Measurements from ENCODE around the gene ADAMTS1.

ADAMTS1 gene

DNA sequence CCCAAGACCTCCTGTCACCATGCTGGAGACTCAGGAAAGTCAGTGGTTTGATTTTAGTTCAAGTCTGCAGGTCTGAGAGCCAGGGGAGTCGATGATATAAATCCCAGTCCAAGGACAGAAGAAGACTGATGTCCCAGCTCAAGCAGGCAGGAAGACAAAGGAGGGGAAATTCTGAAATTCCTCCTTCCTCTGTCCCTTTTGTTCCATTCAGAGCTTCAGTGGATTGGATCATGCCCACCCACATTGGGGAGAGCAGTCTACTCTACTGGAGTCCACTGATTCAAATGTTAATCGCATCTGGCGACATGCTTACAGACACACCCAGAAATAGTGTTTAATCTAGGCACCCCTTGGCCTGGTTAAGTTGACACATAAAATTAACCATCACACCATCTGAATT lies 7.2 kb upstream of the ADAMTS1 start:
- DNase-seq (ENCODE audit: low read depth in 1 of 2, low spot score in 1 of 2), result no peak
- TF ChIP-seq JUND (IDR thresholded peaks at IDR 0.05; ENCODE audit: low read depth), result no peak
- in situ Hi-C loops (cut with HindIII; ENCODE audit: low pct_unique_long_range_greater_than_20kb, low sequenced_read_pairs), result no loop called here

DNA sequence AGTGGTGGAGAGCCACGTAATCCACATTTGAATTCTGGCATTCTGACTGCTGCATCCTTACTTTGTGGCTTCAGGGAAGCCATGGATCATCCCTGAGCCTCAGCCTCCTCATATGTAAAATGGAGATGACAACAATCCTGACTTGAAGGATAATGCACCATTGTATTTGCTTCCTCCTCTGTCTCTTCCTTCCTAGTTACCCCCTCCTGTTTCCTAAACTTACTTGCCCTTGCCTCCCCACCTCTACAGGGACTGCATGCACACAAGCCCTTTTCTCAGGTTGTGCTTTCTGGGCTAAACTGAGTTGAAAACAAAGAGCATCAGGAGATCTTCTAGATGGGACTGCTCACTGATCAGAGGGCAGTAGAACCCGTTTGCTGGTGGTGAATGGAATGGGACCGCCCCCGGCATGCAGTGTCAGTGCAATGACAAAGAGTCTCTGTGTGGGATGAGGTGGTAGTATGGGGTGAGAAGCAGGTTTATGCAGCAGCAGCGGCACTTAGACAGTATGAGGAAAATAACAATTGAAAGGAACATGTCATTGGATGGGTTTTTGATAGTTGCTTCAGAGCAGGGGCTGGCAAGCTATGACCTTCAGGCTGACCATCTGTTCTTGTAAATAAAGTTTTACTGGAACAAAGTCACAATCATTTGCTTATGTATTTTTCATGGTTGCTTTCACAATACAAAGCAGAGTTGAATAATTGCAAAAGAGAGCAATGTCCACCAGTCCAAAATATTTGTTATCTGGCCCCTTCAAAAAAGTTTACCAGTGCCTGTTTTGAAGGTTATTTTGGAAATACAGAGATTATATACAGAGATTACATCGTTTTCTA lies 6.1 kb upstream of the ADAMTS1 start:
- in situ Hi-C loops (cut with HindIII; ENCODE audit: low pct_unique_long_range_greater_than_20kb, low sequenced_read_pairs), result no loop called here
- no peak for TF ChIP-seq JUND (IDR thresholded peaks at IDR 0.05; ENCODE audit: low read depth)
- DNase-seq (ENCODE audit: low read depth in 1 of 2, low spot score in 1 of 2), result no peak

DNA sequence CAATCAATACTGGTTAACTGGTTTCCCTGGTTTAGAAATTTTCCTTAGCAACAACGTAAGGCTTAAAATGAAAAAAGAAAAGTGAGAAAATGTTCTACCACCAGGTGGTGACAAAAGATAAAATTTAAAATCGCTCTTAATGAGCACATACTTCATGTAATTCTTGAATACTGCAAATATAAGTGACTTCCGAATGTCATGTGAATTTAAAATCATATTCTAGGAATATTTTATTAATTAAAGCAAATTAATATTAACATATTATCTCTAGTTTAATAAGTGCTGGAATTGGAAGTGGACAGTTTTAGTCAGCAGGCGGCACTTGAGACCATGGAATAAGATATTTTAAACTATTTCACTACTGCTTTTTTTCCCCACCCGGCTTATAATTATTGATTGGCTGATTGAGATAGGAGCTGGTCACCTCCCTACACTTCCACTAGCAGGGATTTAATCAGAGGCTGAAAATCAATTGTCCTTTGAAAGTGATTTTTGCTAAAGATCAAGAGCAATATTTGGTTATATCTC lies 5.0 kb upstream of the ADAMTS1 start:
- TF ChIP-seq JUND (IDR thresholded peaks at IDR 0.05; ENCODE audit: low read depth), result no peak
- DNase-seq (ENCODE audit: low read depth in 1 of 2, low spot score in 1 of 2), result peak in 1 of 2 experiments; percentile 70
- in situ Hi-C loops (cut with HindIII; ENCODE audit: low pct_unique_long_range_greater_than_20kb, low sequenced_read_pairs), result no loop called here

DNA sequence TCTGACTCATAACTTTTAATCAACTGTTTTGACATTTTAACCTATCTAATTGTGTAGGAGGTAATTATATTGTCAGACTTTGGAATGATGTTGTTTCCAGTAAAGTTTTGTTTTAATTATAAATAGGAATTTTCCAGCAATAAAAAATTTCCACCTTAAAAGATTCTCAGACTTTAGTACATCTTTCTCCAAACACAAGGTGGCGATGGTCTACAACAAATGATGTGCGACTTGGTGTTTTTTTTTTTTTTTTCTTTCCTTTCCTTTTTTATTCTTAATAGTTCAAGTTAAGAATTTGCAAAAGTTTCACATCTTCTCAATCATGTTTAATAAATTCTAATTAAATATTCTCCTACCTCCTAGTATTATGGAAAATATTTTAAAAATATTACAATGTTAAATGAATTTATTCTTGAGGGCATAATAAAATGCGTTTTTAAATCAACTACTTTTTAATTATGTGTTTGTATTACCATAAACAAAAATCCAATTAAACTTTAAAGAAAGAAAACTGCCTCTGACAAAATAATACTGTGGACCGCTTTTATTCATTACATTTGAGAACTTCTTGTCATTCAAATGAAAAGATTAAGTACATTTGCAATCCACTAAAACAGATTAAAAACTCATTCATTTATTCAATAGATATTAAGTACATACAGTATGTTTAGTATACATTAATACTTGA lies 4.4 kb upstream of the ADAMTS1 start:
- DNase-seq (ENCODE audit: low read depth in 1 of 2, low spot score in 1 of 2), result peak in 1 of 2 experiments; percentile 71
- no peak for TF ChIP-seq JUND (IDR thresholded peaks at IDR 0.05; ENCODE audit: low read depth)
- in situ Hi-C loops (cut with HindIII; ENCODE audit: low pct_unique_long_range_greater_than_20kb, low sequenced_read_pairs), result no loop called here

DNA sequence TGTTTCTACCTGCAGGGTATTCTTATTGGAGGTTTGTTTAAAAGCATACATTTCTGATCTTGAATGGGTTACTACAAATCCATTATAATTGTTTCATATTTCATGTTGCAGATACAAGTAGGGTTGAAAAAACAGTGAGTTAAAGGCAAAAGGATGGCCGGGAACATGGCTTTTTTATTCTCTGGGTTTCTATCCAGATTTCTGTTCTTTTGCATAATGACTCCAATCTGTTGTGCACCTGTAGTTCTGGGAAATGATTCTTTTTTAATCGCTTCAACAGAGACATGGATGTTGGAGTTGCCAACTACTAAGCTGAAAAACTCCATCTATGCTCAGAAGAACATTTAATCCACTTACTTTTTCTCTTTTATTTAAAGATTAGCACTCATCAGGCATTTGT lies 2.7 kb upstream of the ADAMTS1 start:
- no peak for TF ChIP-seq JUND (IDR thresholded peaks at IDR 0.05; ENCODE audit: low read depth)
- in situ Hi-C loops (cut with HindIII; ENCODE audit: low pct_unique_long_range_greater_than_20kb, low sequenced_read_pairs), result no loop called here
- DNase-seq (ENCODE audit: low read depth in 1 of 2, low spot score in 1 of 2), result no peak

DNA sequence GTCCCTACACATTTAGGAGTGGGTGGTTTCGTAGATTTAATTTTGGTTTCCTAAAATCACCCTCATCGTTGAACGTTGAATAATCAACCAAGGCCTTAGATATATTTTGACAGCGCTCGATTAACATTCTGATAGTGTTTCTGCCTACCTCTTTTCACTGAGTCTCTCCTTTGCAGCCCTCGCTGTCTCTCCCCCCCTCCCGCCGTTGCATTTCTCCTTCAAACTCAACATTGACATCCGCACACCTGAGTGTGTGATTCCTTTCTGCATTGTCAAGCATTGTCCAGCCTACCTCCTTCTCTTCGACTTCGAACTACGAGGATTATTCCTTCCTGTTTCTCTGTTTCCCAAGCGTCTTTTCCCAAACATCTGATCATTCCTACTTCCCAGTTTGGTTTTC lies 1.8 kb upstream of the ADAMTS1 start:
- no peak for DNase-seq (ENCODE audit: low read depth in 1 of 2, low spot score in 1 of 2)
- in situ Hi-C loops (cut with HindIII; ENCODE audit: low pct_unique_long_range_greater_than_20kb, low sequenced_read_pairs), result no loop called here
- no peak for TF ChIP-seq JUND (IDR thresholded peaks at IDR 0.05; ENCODE audit: low read depth)

DNA sequence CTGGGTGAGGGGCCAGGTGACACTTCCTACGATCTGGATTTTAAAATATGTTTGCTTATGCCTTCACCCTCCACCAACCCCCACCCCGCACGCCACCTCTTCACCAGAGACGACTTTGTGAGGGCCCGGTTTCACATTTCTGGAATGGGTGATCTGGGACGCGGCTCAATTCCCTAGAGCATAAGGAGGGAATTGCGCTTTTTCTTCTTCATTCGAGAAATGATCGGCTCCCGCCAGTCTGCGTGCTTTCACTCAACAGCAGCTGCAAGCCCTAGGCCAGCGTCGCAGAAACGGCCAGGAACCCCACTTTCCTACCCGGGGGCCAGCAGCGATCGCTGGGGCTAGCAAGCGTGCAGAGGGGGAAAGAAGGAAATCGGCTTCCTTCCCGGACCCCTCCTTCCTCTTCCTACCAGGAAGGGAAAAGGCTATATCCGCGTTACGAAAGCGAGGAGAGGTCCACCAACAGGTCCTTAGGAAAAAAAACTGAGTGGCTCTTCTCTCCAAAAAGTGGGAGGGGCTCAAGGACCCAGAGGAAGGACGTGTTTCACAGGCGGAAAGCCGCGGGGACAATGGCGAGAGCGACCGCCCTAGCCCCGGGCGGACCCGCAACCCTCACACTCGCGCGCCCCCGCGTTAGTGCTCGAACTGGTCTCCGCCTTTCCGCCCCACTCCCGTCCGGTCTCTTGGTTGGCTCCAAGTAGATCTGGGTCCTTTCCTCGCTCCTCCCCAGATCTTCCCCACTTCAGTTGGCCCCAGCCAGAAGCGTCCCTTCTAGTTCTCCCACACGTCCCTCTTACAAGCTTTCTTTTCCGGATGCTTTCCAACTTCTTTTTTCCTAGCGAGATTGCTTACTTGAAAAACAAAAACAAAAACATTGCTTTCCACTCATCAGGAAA lies 1.1 kb upstream of the ADAMTS1 start:
- in situ Hi-C loops (cut with HindIII; ENCODE audit: low pct_unique_long_range_greater_than_20kb, low sequenced_read_pairs), result no loop called here
- DNase-seq (ENCODE audit: low read depth in 1 of 2, low spot score in 1 of 2), result no peak
- TF ChIP-seq JUND (IDR thresholded peaks at IDR 0.05; ENCODE audit: low read depth), result no peak

DNA sequence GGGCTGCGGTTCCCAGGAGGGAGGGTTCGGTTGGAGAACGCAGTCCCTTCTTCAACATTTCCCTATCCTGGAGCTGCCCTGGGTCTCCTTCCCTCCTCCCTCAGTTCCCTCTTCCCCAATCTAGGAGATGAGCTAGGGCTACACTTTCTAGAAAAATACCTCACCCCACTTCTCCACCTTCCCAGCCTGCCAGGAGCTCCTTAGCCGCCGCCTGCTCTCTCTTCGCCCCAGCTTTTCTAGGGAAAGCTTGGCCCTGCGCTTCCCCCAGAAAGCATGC lies 488 bp upstream of the ADAMTS1 start:
- DNase-seq (ENCODE audit: low read depth in 1 of 2, low spot score in 1 of 2), result no peak
- TF ChIP-seq JUND (IDR thresholded peaks at IDR 0.05; ENCODE audit: low read depth), result no peak
- in situ Hi-C loops (cut with HindIII; ENCODE audit: low pct_unique_long_range_greater_than_20kb, low sequenced_read_pairs), result no loop called here

DNA sequence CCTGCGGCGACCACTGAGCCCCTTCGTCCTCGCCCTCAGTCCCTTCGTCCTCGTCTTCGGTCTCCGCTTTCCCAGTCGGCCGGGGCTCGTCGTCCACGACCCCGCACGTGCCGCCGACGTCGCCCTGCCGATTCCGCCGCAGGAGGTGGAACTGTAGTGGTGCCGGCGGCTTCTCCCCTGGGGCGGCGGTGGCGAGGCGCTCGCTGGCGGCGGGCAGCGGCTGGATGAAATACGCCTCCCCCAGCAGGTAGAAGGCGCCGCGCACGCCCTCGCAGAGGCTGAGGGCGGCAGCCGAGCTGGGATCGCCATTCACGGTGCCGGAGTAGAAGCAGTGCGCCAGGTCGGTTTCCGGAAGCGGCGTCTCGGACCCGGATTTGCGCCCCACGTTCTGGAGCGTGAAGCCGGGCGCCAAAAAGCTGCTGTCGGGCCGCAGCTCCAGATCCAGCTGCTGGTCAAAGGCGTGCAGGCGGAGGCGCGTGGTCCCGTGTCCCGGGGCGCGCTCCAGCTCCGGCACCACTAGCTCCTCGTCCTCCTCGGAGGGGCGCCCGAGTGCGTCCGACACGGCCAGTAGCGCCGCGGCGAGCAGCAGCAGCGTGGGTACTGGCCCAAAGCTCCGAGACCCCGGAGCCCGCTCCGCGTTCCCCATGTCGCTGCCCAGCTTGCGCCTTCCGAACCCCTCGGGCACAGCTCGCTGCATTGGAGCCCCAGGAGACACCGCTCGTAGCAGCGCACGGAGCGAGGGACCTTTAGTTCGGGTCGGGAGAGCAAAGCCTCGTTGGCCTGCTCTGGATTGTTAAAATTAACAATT lies 747 bp downstream of the ADAMTS1 start:
- TF ChIP-seq JUND (IDR thresholded peaks at IDR 0.05; ENCODE audit: low read depth), result no peak
- DNase-seq (ENCODE audit: low read depth in 1 of 2, low spot score in 1 of 2), result no peak
- in situ Hi-C loops (cut with HindIII; ENCODE audit: low pct_unique_long_range_greater_than_20kb, low sequenced_read_pairs), result no loop called here

DNA sequence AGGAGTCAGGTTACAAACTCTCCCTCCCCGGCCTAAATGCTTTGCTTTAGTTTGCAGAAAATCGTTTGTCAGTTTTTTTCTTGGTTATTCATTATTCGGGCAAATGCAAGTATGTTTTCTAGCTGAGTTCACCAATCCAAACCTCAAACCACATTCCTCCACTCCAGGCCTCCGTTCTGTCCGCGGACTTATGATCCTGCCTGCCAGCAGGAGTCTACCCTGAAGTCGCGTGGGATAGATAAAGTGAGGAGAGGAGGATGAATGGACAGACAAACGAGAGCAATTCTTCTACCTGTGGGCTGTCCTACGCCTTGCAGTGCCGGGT lies 1.3 kb downstream of the ADAMTS1 start:
- peak in 1 of 2 experiments; percentile 12 for DNase-seq (ENCODE audit: low read depth in 1 of 2, low spot score in 1 of 2)
- TF ChIP-seq JUND (IDR thresholded peaks at IDR 0.05; ENCODE audit: low read depth), result no peak
- in situ Hi-C loops (cut with HindIII; ENCODE audit: low pct_unique_long_range_greater_than_20kb, low sequenced_read_pairs), result no loop called here

DNA sequence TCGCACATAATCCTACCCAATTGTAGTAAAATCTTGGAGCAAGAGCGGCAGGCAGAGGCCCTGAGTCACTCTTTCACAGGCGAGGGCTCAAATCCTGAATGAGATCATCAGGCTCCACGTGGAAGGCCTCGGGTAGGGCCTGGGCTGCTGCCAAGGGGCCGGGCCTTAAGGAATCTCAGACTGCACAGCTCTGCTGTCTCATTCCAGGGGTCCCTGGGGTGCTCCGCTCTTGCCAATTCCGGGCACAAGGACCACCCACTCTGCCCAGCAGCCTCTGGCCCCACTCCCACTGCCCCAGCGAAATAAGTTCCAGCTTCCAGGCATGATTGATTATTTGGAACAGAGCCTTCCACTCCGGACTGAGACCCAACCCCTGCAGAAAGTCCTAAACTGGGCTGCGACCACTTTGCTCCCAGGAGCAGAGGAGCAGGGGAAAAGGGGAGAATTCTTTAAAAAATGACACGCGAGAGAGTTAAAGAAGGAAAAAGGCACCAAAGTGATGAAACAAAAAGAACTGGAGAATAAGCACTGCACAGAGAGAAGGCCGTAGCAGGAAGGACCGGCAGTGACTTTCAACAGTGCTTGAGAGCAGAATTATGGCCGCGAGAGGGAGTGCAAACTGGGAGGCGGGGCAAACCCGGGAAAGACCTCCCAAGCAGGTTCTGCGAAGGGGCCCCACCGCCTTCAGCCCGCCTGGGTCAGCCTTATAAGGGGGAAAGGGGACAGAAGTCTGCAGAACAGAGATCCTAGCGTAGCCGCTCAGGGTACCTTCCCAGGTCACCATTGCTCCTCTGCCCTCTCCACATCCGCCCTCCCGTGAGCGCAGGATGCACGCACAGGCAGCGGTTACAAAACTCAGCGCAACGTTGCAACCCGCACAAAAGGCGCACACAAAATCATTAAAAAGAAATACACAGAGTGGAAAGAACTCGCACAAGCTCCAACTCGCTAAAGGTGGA lies 2.0 kb downstream of the ADAMTS1 start:
- in situ Hi-C loops (cut with HindIII; ENCODE audit: low pct_unique_long_range_greater_than_20kb, low sequenced_read_pairs), result no loop called here
- no peak for TF ChIP-seq JUND (IDR thresholded peaks at IDR 0.05; ENCODE audit: low read depth)
- peak; percentile 66 to 80 for DNase-seq (ENCODE audit: low read depth in 1 of 2, low spot score in 1 of 2)

Data from T47D (cell line).